ENCODE results near the gene LRRC27.

Gene LRRC27

GRCh38 chr10:132405463-132405991 lies 73.5 kb downstream of the LRRC27 start:
- DNase-seq = no peak

GRCh38 chr10:132406181-132406580 lies 74.2 kb downstream of the LRRC27 start:
- DNase-seq = no peak

GRCh38 chr10:132406750-132407149 lies 74.8 kb downstream of the LRRC27 start:
- no peak for DNase-seq

GRCh38 chr10:132407243-132407746 lies 75.3 kb downstream of the LRRC27 start:
- DNase-seq = no peak

GRCh38 chr10:132407846-132408278 lies 75.9 kb downstream of the LRRC27 start:
- DNase-seq = peak; percentile 55

GRCh38 chr10:132408367-132408781 lies 76.4 kb downstream of the LRRC27 start:
- DNase-seq = no peak

- DNase-seq = no peak
These were observed 77.1 kb downstream of the LRRC27 start for GRCh38 chr10:132408823-132409666.

GRCh38 chr10:132409667-132410028 lies 77.7 kb downstream of the LRRC27 start:
- DNase-seq = no peak

GRCh38 chr10:132410056-132410778 lies 78.2 kb downstream of the LRRC27 start:
- DNase-seq = no peak

GRCh38 chr10:132410779-132411532 lies 79.0 kb downstream of the LRRC27 start:
- no peak for DNase-seq

- no peak for DNase-seq
These were observed 79.7 kb downstream of the LRRC27 start for GRCh38 chr10:132411561-132412253.

- peak; percentile 68 for DNase-seq
These were observed 80.6 kb downstream of the LRRC27 start for GRCh38 chr10:132412316-132413192.

GRCh38 chr10:132413226-132414205 lies 81.5 kb downstream of the LRRC27 start:
- DNase-seq = no peak

- no peak for DNase-seq
These were observed 82.5 kb downstream of the LRRC27 start for GRCh38 chr10:132414402-132415016.

- no peak for DNase-seq
These were observed 83.3 kb downstream of the LRRC27 start for GRCh38 chr10:132415255-132415654.

- no peak for DNase-seq
These were observed 84.0 kb downstream of the LRRC27 start for GRCh38 chr10:132415956-132416355.

GRCh38 chr10:132416566-132417256 lies 84.7 kb downstream of the LRRC27 start:
- DNase-seq = no peak

GRCh38 chr10:132417257-132417910 lies 85.4 kb downstream of the LRRC27 start:
- peak; percentile 56 for DNase-seq
